IMR-90 (cell line): ENCODE data around the gene ACVR1B. TPM values are rescaled to one million over a fixed set of nuclear protein-coding genes. Genes with fewer than 3 reads are reported as not detected.
A peak's percentile ranks its signal among the peaks of the same experiment; 100 is the strongest.

Experiments used
- ATAC-seq: fragments of 200-7000 bp; cut with Tn5 transposase; 2 replicates; pipeline ENCODE4 v1.9.1; 2020; ENCODE audit warnings: low read depth, mild to moderate bottlenecking, moderate library complexity
- BruUV-seq: library from RNA; stranded (reverse); fragments of 400-500 nt; replicated peaks from 2 replicates; lab custom pipeline; 2021; lab: Mats Ljungman, UMichigan
- CTCF ChIA-PET: fragments of 300-600 bp; formaldehyde crosslinking; extraction: SDS; loops from one replicate; lab custom pipeline; 2021; ENCODE audit warnings: antibody characterized with exemption; lab: Yijun Ruan, JAX
- POLR2A ChIA-PET: fragments of 300-600 bp; sonication (Branson Sonifier 250); formaldehyde crosslinking; loops from one replicate; lab custom pipeline; 2022; ENCODE audit warnings: antibody characterized with exemption; ENCODE audit not compliant: unreplicated experiment; lab: Charles Lee
- DNase-seq: peaks from one replicate; pipeline ENCODE4 v3.0.0; 2013
- H2AFZ ChIP-seq: replicated peaks from 2 replicates; pipeline ENCODE3; 2013; ENCODE audit warnings: low read length, mild to moderate bottlenecking; ENCODE audit not compliant: poor library complexity
- H2AK5ac ChIP-seq: 2 replicates; pipeline ENCODE4 v1.6.1; 2013; ENCODE audit warnings: low read depth, low read length, inconsistent platforms
- H2AK9ac ChIP-seq: replicated peaks from 2 replicates; pipeline ENCODE3; 2013; ENCODE audit warnings: mild to moderate bottlenecking, low read depth, low read length, moderate library complexity; ENCODE audit not compliant: poor library complexity
- H2BK120ac ChIP-seq: 2 replicates; pipeline ENCODE4 v1.6.1; 2013; ENCODE audit warnings: low read depth, low read length, inconsistent platforms
- H2BK15ac ChIP-seq: 3 replicates; pipeline ENCODE4 v1.6.1; 2013; ENCODE audit warnings: low read depth, low read length, inconsistent platforms
- H2BK20ac ChIP-seq: 2 replicates; pipeline ENCODE4 v1.6.1; 2013; ENCODE audit warnings: low read depth, mild to moderate bottlenecking, inconsistent platforms, low read length, moderate library complexity
- H2BK5ac ChIP-seq: 2 replicates; pipeline ENCODE4 v1.6.1; 2013; ENCODE audit warnings: mild to moderate bottlenecking, low read depth, low read length, inconsistent platforms; ENCODE audit not compliant: poor library complexity, severe bottlenecking
- H3K14ac ChIP-seq: replicated peaks from 2 replicates; pipeline ENCODE4 v1.6.1; 2013; ENCODE audit warnings: low read depth, low read length, inconsistent platforms
- H3K18ac ChIP-seq: 2 replicates; pipeline ENCODE4 v1.6.1; 2013; ENCODE audit warnings: low read depth, low read length, control low read depth
- H3K23ac ChIP-seq: 2 replicates; pipeline ENCODE4 v1.6.1; 2013; ENCODE audit warnings: low read depth, low read length, inconsistent platforms
- H3K27ac ChIP-seq: 2 replicates; pipeline ENCODE4 v1.5.1; 2013; ENCODE audit warnings: mild to moderate bottlenecking, control low read depth, low read length; ENCODE audit not compliant: insufficient read depth
- H3K27me3 ChIP-seq: 2 replicates; pipeline ENCODE4 v1.6.1; 2013; ENCODE audit warnings: low read length; ENCODE audit not compliant: control insufficient read depth, insufficient read depth
- H3K36me3 ChIP-seq: 2 replicates; pipeline ENCODE4 v1.6.1; 2013; ENCODE audit warnings: low read length, mixed read lengths; ENCODE audit not compliant: control insufficient read depth, insufficient read depth
- H3K4ac ChIP-seq: 2 replicates; pipeline ENCODE4 v1.6.1; 2013; ENCODE audit warnings: low read depth, low read length, inconsistent platforms
- H3K4me1 ChIP-seq: 2 replicates; pipeline ENCODE4 v1.6.1; 2013; ENCODE audit warnings: low read length, mixed read lengths; ENCODE audit not compliant: control insufficient read depth, insufficient read depth
- H3K4me2 ChIP-seq: 2 replicates; pipeline ENCODE4 v1.6.1; 2013; ENCODE audit warnings: low read depth, mild to moderate bottlenecking, control low read depth, low read length, moderate library complexity
- H3K4me3 ChIP-seq: 2 replicates; pipeline ENCODE4 v1.5.1; 2013; ENCODE audit warnings: low read depth, mild to moderate bottlenecking, control low read depth, low read length, moderate library complexity; ENCODE audit not compliant: insufficient read depth
- H3K56ac ChIP-seq: 2 replicates; pipeline ENCODE4 v1.6.1; 2013; ENCODE audit warnings: low read length, inconsistent platforms; ENCODE audit not compliant: insufficient read depth; ENCODE audit errors: extremely low read depth
- H3K79me1 ChIP-seq, 2 experiments: 2 replicates each; pipeline ENCODE4 v1.6.1; 2013; ENCODE audit warnings: low read length in 2 of 2, inconsistent platforms in 1 of 2, low read depth in 1 of 2
- H3K9ac ChIP-seq: 2 replicates; pipeline ENCODE4 v1.6.1; 2013; ENCODE audit warnings: low read depth, low read length, control low read depth
- H3K9me1 ChIP-seq: 2 replicates; pipeline ENCODE4 v1.6.1; 2013; ENCODE audit warnings: low read length, inconsistent platforms; ENCODE audit not compliant: insufficient read depth
- H3K9me3 ChIP-seq: 2 replicates; pipeline ENCODE4 v1.6.1; 2013; ENCODE audit warnings: low read length; ENCODE audit not compliant: control insufficient read depth, insufficient read depth
- H4K20me1 ChIP-seq: 2 replicates; pipeline ENCODE4 v1.6.1; 2013; ENCODE audit warnings: low read length, inconsistent platforms; ENCODE audit not compliant: insufficient read depth
- H4K5ac ChIP-seq: 2 replicates; pipeline ENCODE4 v1.6.1; 2013; ENCODE audit warnings: mild to moderate bottlenecking, low read depth, low read length, control low read depth
- H4K8ac ChIP-seq, 2 experiments: 2 replicates each; pipeline ENCODE4 v1.6.1; 2013; ENCODE audit warnings: low read depth in 2 of 2, low read length in 2 of 2, control low read depth in 1 of 2, inconsistent platforms in 1 of 2
- H4K91ac ChIP-seq: 2 replicates; pipeline ENCODE4 v1.6.1; 2013; ENCODE audit warnings: low read depth, low read length, inconsistent platforms; ENCODE audit not compliant: insufficient read depth
- CEBPB ChIP-seq: IDR thresholded peaks from 2 replicates; pipeline ENCODE4 v1.6.1; 2012; ENCODE audit warnings: low read depth, low read length, improper control_type of control experiment
- MAFK ChIP-seq: IDR thresholded peaks from 2 replicates; pipeline ENCODE4 v1.6.1; 2012; ENCODE audit warnings: low read depth, low read length, improper control_type of control experiment
- RAD21 ChIP-seq: IDR thresholded peaks from 2 replicates; pipeline ENCODE4 v1.6.1; 2012; ENCODE audit warnings: low read length, improper control_type of control experiment
- RCOR1 ChIP-seq: IDR thresholded peaks from 2 replicates; pipeline ENCODE4 v1.6.1; 2012; ENCODE audit warnings: mild to moderate bottlenecking, low read length, improper control_type of control experiment; ENCODE audit not compliant: insufficient replicate concordance
- SMC3 ChIP-seq: fragments of 150-350 bp; IDR thresholded peaks from 2 replicates; pipeline ENCODE4 v1.6.1; 2016; ENCODE audit warnings: low read depth, mild to moderate bottlenecking, antibody characterized with exemption, low read length, moderate library complexity
- WGBS, 2 experiments: methylation state at CpG; one replicate each; pipeline versions ENCODE4 v1.1.5 to v1.1.7; 2013; ENCODE audit warnings: missing lambda C conversion rate in 2 of 2; ENCODE audit not compliant: insufficient read length in 1 of 2; ENCODE audit errors: extremely low coverage in 2 of 2; 5-methylcytosine and 5-hydroxymethylcytosine counted together
- dilution Hi-C: fragments of 300-500 bp; cut with HindIII; formaldehyde crosslinking; loops from one replicate; pipeline ENCODE4 v1.14.3; 2018; ENCODE audit warnings: low sequenced_read_pairs; ENCODE audit not compliant: unreplicated experiment
- in situ Hi-C: fragments of 300-500 bp; cut with MboI; formaldehyde crosslinking; loops from 3 replicates; pipeline ENCODE4 v1.14.3; 2019; ENCODE audit warnings: low sequenced_read_pairs, inconsistent platforms, mixed read lengths
- intact Hi-C: fragments of 100-400 bp; cut with micrococcal nuclease; formaldehyde crosslinking; loops from 2 replicates; pipeline ENCODE4 v1.10.0; 2022
- polyA plus RNA-seq, 3 experiments: library from polyadenylated mRNA; depleted of rRNA; stranded (reverse); fragments of >200 nt; gene quantifications; 2 replicates each; pipeline ENCODE4 v1.2.3, GENCODE V29; 2012; ENCODE audit warnings: low replicate concordance in 1 of 3
- total RNA-seq: library from RNA; depleted of rRNA; stranded (reverse); fragments of >200 nt; gene quantifications from 2 replicates; pipeline ENCODE4 v1.2.3, GENCODE V29; 2012
- TF ChIP-seq, protein P1 (sequence below): conservative IDR thresholded peaks from 2 replicates; pipeline ENCODE4 v1.5.1; 2012; ENCODE audit warnings: mild to moderate bottlenecking, low read depth, low read length, improper control_type of control experiment

ACVR1B gene
- total and polyA plus RNA-seq, 2 of the 4 experiments (the other 2 are of a cell fraction): 5.7 to 13.6 TPM

GRCh38 chr12:52020539-52021336, 69.2 kb downstream of the ACVR1B start:
- Histone ChIP-seq H2AFZ (peak overlapping the region; percentile 87), H3K56ac (no peak overlapping the region), H4K5ac (no peak overlapping the region), H4K20me1 (no peaks in the 10 kb centered on the region), H2BK5ac (no peak overlapping the region), H4K91ac (0 out of 2 replicates have a peak overlapping the region, but pooled peaks have one; percentile 54), H3K27me3 (no peaks in the 10 kb centered on the region), H3K9me3 (no peaks in the 10 kb centered on the region), H3K4ac (no peak overlapping the region), H3K4me3 (no peak overlapping the region), H2BK20ac (no peak overlapping the region), H3K79me1 (peaks cover 0 to 3% of the 10 kb centered on the region in 2 experiments; a peak in 1 of 4 replicates), H3K23ac (no peak overlapping the region), H3K14ac (no peak overlapping the region), H3K4me1 (peaks cover 5% of the 10 kb centered on the region; the same call in 1 of the 2 replicates), H2AK5ac (no peak overlapping the region), H2AK9ac (peak overlapping the region; percentile 52), H3K36me3 (peaks cover 3% of the 10 kb centered on the region; the same call in 1 of the 2 replicates), H3K4me2 (no peak overlapping the region), H2BK15ac (no peak overlapping the region), H3K18ac (no peak overlapping the region), H3K27ac (no peak overlapping the region), H2BK120ac (no peak overlapping the region), H4K8ac (peak overlapping the region in 1 of 2 experiments; percentile 56; a peak in 1 of 4 replicates), H3K9me1 (no peaks in the 10 kb centered on the region), H3K9ac (no peak overlapping the region)
- no TSS peak for BruUV-seq
- WGBS, 2 experiments: 0% methylated on average over 1 of the region's 9 CpGs; no CpG with 5 or more reads in 1 of the 2 experiments
- ChIA-PET POLR2A (interaction anchor here (1.2 to 1.3 kb wide), 2 partner anchors 14 to 17 kb away, joined by 3 read pairs; partner anchors contain the start of gene TAMALIN), CTCF (interaction anchor here (1.1 to 8.6 kb wide), 4 partner anchors 9 to 27 kb away, joined by 3 to 128 read pairs (median 20); partner anchors contain the start of gene TAMALIN)
- DNase-seq: peak; percentile 47
- TF ChIP-seq, protein P1, sequence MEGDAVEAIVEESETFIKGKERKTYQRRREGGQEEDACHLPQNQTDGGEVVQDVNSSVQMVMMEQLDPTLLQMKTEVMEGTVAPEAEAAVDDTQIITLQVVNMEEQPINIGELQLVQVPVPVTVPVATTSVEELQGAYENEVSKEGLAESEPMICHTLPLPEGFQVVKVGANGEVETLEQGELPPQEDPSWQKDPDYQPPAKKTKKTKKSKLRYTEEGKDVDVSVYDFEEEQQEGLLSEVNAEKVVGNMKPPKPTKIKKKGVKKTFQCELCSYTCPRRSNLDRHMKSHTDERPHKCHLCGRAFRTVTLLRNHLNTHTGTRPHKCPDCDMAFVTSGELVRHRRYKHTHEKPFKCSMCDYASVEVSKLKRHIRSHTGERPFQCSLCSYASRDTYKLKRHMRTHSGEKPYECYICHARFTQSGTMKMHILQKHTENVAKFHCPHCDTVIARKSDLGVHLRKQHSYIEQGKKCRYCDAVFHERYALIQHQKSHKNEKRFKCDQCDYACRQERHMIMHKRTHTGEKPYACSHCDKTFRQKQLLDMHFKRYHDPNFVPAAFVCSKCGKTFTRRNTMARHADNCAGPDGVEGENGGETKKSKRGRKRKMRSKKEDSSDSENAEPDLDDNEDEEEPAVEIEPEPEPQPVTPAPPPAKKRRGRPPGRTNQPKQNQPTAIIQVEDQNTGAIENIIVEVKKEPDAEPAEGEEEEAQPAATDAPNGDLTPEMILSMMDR: peak; percentile 76
- no peak for TF ChIP-seq MAFK
- TF ChIP-seq RCOR1: no peak
- TF ChIP-seq RAD21: peak; percentile 84
- peak; percentile 80 for TF ChIP-seq SMC3
- TF ChIP-seq CEBPB: no peak
- in situ Hi-C loops: loop anchor here (5.0 kb wide), 1 partner anchor 102 kb away; no protein-coding TSS in a partner anchor
- peak; percentile 44 for ATAC-seq
- intact Hi-C loops: loop anchor here (1.0 to 5.0 kb wide), 3 partner anchors 16 to 128 kb away; no protein-coding TSS in a partner anchor
- dilution Hi-C loops: no loop called here
